ENCODE measurements around the gene SLC36A3.

The SLC36A3 gene

DNA sequence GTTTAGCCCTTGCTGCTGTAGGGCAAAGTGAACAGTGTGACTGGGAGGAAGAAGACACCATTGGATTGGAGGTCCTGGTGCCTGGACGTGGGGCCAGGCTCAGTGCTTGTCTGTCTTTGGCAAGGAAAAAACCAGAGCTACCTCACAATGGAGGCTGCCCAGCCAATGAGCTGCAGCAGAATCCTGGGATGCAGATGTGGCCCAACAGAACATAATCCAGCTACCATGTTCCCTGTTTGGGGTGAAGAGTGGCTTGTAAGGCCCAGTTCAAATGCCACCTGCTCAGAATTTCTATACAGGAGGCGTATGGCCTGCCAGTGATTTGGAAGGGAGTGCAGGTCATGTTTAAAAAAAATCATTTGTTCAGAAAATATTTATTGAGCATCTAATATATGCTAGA is at the start of gene SLC36A3:
Gene SLC36A3, minus strand, starts transcription at position 101 of the 400 bp plus-strand sequence. CDS start 412 bp downstream, outside the sequence.
- H3K4me2 ChIP-seq (ENCODE audit: low read depth, low read length, poor library complexity, severe bottlenecking): no peak within 1 kb of the TSS
- no peaks in the 10 kb centered on the region for H3K27me3 ChIP-seq (ENCODE audit: insufficient read depth, low read length, poor library complexity, severe bottlenecking)
- no peaks in the 10 kb centered on the region for H3K4me1 ChIP-seq (ENCODE audit: insufficient read depth, low read length, poor library complexity, severe bottlenecking)
- no peaks in the 10 kb centered on the region for H3K9me3 ChIP-seq (ENCODE audit: insufficient read depth, low read depth, low read length)
- no peak within 1 kb of the TSS for H3K4me3 ChIP-seq (ENCODE audit: low read length, poor library complexity, severe bottlenecking)
- H3F3A ChIP-seq (ENCODE audit: low read depth): no peaks in the 10 kb centered on the region
- TF ChIP-seq EZH2phosphoT487 (IDR thresholded peaks at IDR 0.05; ENCODE audit: borderline replicate concordance): no peak
- TF ChIP-seq, protein P1, sequence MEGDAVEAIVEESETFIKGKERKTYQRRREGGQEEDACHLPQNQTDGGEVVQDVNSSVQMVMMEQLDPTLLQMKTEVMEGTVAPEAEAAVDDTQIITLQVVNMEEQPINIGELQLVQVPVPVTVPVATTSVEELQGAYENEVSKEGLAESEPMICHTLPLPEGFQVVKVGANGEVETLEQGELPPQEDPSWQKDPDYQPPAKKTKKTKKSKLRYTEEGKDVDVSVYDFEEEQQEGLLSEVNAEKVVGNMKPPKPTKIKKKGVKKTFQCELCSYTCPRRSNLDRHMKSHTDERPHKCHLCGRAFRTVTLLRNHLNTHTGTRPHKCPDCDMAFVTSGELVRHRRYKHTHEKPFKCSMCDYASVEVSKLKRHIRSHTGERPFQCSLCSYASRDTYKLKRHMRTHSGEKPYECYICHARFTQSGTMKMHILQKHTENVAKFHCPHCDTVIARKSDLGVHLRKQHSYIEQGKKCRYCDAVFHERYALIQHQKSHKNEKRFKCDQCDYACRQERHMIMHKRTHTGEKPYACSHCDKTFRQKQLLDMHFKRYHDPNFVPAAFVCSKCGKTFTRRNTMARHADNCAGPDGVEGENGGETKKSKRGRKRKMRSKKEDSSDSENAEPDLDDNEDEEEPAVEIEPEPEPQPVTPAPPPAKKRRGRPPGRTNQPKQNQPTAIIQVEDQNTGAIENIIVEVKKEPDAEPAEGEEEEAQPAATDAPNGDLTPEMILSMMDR (conservative IDR thresholded peaks at IDR 0.05; ENCODE audit: low read length): no peak
- H3K36me3 ChIP-seq (ENCODE audit: insufficient read depth, low read length): no peaks in the 10 kb centered on the region
- H2AFZ ChIP-seq (ENCODE audit: low read length): no peak within 1 kb of the TSS
- H4K20me1 ChIP-seq (ENCODE audit: insufficient read depth, low read length, poor library complexity, severe bottlenecking): no peaks in the 10 kb centered on the region
- H3K9me2 ChIP-seq (replicated peaks; ENCODE audit: low read depth, low read length): no peaks in the 10 kb centered on the region
- no peaks in the 10 kb centered on the region for H3K79me2 ChIP-seq (ENCODE audit: insufficient read depth, low read length)
- no peak within 1 kb of the TSS for H3K9ac ChIP-seq (ENCODE audit: low read depth, low read length, poor library complexity, severe bottlenecking)

DNA sequence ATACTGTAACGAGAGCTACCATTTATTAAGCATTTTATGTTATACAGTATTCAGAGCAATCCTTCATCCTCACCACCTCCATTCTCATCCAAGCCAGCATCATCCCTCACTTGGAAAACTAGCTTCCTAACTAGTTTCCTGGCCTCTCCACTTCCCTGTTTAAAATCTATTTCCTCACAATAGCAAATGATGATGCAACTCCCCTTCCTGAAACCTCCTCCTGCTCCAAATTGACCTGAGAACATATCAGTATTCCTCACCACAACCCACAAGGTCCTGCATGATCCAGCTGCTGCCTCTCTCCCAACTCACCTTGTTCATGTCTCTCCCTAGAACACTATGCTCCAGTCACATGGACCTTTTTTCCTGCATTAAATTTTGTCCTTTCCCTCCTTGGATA is 48.1 kb upstream of the SLC36A3 start:
- H3K79me2 ChIP-seq (ENCODE audit: insufficient read depth, low read length): no peaks in the 10 kb centered on the region
- no peaks in the 10 kb centered on the region for H3K36me3 ChIP-seq (ENCODE audit: insufficient read depth, low read length)
- no peak overlapping the region for H3K4me3 ChIP-seq (ENCODE audit: low read length, poor library complexity, severe bottlenecking)
- H3K9me2 ChIP-seq (replicated peaks; ENCODE audit: low read depth, low read length): no peaks in the 10 kb centered on the region
- H4K20me1 ChIP-seq (ENCODE audit: insufficient read depth, low read length, poor library complexity, severe bottlenecking): no peaks in the 10 kb centered on the region
- TF ChIP-seq, protein P1 (conservative IDR thresholded peaks at IDR 0.05; ENCODE audit: low read length): no peak
- no peak overlapping the region for H3K4me2 ChIP-seq (ENCODE audit: low read depth, low read length, poor library complexity, severe bottlenecking)
- no peaks in the 10 kb centered on the region for H3F3A ChIP-seq (ENCODE audit: low read depth)
- H3K27me3 ChIP-seq (ENCODE audit: insufficient read depth, low read length, poor library complexity, severe bottlenecking): no peaks in the 10 kb centered on the region
- H3K4me1 ChIP-seq (ENCODE audit: insufficient read depth, low read length, poor library complexity, severe bottlenecking): no peaks in the 10 kb centered on the region
- H3K9me3 ChIP-seq (ENCODE audit: insufficient read depth, low read depth, low read length): no peaks in the 10 kb centered on the region
- H3K9ac ChIP-seq (ENCODE audit: low read depth, low read length, poor library complexity, severe bottlenecking): no peak overlapping the region
- H2AFZ ChIP-seq (ENCODE audit: low read length): no peak overlapping the region

DNA sequence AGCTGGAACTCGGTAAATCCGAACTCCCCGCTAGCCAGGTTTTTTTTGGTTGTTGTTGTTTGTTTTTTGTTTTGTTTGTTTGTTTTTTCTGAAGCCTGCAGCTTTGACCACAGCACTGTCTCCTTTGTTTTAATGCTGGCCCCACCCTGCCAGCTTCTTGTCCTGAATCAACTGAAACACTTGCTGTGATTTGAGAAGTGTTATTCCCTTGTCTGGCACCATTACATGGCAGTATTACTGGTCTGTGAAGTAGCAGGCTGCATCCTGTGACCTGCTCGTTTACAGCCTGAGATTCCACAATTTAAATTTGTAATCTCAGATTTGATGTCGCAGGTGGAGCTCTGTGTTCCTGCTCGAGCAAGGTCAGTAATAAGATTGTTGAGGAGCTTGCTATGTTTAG is 45.2 kb upstream of the SLC36A3 start:
- Histone ChIP-seq H3F3A (ENCODE audit: low read depth) (no peaks in the 10 kb centered on the region), H3K9me2 (replicated peaks; ENCODE audit: low read depth, low read length) (no peaks in the 10 kb centered on the region), H3K36me3 (ENCODE audit: insufficient read depth, low read length) (no peaks in the 10 kb centered on the region), H3K27me3 (ENCODE audit: insufficient read depth, low read length, poor library complexity, severe bottlenecking) (no peaks in the 10 kb centered on the region), H3K9ac (ENCODE audit: low read depth, low read length, poor library complexity, severe bottlenecking) (no peak overlapping the region), H3K4me3 (ENCODE audit: low read length, poor library complexity, severe bottlenecking) (no peak overlapping the region), H3K4me2 (ENCODE audit: low read depth, low read length, poor library complexity, severe bottlenecking) (no peak overlapping the region), H4K20me1 (ENCODE audit: insufficient read depth, low read length, poor library complexity, severe bottlenecking) (no peaks in the 10 kb centered on the region), H3K9me3 (ENCODE audit: insufficient read depth, low read depth, low read length) (no peaks in the 10 kb centered on the region), H3K79me2 (ENCODE audit: insufficient read depth, low read length) (no peaks in the 10 kb centered on the region), H3K4me1 (ENCODE audit: insufficient read depth, low read length, poor library complexity, severe bottlenecking) (no peaks in the 10 kb centered on the region), H2AFZ (ENCODE audit: low read length) (no peak overlapping the region)
- no peak for TF ChIP-seq EZH2phosphoT487 (IDR thresholded peaks at IDR 0.05; ENCODE audit: borderline replicate concordance)
- TF ChIP-seq, protein P1 (conservative IDR thresholded peaks at IDR 0.05; ENCODE audit: low read length): no peak
